ENCODE measurements around the gene LPCAT1.

GRCh38 chr5:1504069-1504595 lies 19.6 kb downstream of the LPCAT1 start:
- TF ChIP-seq CTCF (IDR thresholded peaks at IDR 0.05; ENCODE audit: insufficient read depth, low read depth, low read length) (peak; percentile 8), EZH2 (IDR thresholded peaks at IDR 0.05; ENCODE audit: insufficient read depth, low read length) (no peak)
